GM12872 (cell line): ENCODE results near the gene ACSM3.

Source experiments
- TF ChIP-seq, protein P1 (sequence below): IDR thresholded peaks from 3 replicates; pipeline ENCODE4 v1.5.1; 2011; ENCODE audit warnings: low read depth, mild to moderate bottlenecking, low read length, moderate library complexity; ENCODE audit not compliant: insufficient read depth

The ACSM3 gene

DNA sequence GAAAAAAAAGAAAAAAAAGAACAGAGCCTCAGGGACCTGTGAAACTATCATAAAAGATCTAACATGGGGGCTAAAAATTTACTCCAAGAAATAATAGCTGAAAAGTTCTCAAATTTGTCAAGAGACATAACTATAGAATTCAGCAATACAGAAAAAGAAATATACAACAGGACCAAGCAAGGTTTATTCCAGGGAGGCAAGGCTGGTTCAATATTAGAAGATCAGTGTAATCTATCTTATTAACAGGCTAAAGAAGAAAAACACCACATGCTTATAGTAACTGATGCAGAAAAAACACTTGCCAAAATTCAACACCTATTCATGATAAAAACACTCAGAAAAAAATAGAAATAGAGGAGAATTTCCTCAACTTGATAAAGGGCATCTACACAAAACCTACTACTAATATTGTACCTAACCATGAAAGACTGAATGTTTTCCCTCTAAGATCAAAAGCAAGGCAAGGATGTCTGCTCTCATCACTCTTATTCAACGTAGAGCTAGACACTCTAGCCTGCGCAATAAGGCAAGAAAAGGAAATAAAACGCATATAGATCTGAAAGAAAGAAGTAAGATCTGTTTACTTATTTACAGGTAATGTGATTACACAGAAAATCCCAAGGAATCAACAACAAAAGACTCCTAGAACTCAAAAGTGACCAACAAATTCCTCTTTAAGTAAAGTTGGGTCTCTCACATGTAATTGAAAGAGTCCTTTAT, 1.2 kb upstream of the ACSM3 start:
- TF ChIP-seq, protein P1, sequence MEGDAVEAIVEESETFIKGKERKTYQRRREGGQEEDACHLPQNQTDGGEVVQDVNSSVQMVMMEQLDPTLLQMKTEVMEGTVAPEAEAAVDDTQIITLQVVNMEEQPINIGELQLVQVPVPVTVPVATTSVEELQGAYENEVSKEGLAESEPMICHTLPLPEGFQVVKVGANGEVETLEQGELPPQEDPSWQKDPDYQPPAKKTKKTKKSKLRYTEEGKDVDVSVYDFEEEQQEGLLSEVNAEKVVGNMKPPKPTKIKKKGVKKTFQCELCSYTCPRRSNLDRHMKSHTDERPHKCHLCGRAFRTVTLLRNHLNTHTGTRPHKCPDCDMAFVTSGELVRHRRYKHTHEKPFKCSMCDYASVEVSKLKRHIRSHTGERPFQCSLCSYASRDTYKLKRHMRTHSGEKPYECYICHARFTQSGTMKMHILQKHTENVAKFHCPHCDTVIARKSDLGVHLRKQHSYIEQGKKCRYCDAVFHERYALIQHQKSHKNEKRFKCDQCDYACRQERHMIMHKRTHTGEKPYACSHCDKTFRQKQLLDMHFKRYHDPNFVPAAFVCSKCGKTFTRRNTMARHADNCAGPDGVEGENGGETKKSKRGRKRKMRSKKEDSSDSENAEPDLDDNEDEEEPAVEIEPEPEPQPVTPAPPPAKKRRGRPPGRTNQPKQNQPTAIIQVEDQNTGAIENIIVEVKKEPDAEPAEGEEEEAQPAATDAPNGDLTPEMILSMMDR = no peak

DNA sequence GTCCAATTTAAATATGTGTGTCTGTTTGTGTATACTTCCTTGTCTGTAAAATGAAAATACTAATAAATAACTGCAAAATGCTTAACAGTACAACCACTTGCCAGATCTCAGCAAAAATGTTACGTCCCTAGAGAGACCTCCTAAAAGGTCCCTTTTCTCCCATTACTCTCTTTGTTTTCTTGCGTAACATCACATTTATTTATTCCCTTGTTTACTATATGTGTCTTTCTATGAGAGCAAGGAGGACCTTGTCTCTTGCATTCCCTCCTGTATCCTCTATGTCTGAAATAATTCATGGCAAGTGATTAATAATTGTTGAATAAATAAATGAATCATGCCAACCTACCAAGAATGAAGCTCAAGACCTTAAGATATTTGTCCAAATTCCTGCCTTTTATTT, 1.9 kb downstream of the ACSM3 start:
- TF ChIP-seq, protein P1 = no peak

DNA sequence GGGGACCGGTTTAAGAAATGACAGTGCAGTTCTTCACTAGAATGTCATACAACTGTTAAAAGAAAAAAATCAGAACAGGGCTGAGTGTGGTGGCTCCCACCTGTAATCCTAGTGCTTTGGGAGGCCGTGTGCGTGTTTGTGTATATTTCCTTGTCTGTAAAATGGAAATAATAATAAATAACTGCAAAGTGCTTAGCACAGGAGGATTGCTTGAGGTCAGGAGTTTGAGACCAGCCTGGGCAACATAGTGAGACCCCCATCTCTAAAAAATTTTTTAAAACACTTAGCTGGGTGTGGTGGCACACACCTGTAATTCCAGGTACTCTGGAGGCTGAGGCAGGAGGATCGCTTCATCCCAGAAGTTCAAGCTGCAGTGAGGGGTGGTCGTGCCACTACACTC, 2.5 kb downstream of the ACSM3 start:
- TF ChIP-seq, protein P1 = no peak

DNA sequence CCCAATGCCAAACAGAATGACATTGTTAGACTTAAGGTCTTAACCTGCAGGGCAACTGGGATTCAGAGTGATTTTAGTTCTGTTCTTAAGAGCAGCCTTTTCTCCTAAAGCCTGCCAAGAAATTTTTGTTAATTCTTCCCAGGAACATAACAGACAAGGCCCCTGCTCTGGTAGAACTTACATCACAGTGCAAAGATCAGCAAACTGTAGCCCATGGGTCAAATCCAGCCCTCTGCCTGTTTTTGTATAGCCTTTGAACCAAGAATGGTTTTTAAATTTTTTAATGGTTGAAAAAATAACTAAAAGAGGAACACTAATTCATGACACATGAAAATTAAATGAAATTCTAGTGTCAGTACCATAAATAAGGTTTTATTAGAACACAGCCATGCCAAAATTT, 3.8 kb downstream of the ACSM3 start:
- TF ChIP-seq, protein P1 = no peak

GRCh38 chr16:20768121-20768520, 4.3 kb downstream of the ACSM3 start:
- TF ChIP-seq, protein P1 = no peak

DNA sequence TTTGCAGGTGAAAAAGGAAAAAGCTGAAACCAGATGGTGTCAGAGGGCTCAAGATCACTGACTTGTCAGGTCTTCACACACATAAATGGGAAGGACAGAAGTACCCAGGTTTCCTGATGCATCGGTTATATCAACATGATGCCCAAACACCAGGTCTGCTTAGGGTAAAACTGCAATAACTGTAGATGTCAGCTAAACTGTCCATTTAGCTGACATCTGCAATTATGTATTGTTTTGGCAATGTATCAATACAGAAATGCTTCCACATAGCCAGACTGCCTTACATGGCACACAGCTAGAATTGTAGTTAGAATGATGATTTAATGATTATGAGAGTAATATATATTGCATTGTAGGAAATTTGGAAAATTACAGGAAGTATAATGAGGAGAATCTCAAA, 5.0 kb downstream of the ACSM3 start:
- TF ChIP-seq, protein P1 = no peak

DNA sequence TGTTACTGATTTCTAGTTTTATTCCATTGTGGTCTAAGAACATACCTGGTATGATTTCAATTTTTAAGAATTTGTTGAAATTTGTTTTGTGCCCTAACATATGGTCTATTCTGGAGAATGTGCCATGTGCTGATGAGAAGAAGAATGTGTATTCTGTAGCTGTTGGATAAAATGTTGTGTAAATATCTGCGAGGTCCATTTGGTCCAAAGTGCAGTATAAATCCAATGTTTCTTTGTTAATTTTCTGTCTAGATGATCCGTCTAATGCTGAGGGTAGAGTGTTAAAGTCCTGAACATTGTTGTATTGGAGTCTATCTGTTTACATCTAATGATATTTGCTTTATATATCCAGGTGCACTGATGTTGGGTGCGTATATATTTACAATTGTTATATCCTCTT, 9.9 kb downstream of the ACSM3 start:
- TF ChIP-seq, protein P1 = no peak
